ENCODE results near the gene NRXN3.

Gene NRXN3

GRCh38 chr14:79453276-79453675 lies 1283.1 kb downstream of the NRXN3 start:
- no peak for DNase-seq

- no peak for DNase-seq
Measured at GRCh38 chr14:79464468-79464867, 1294.3 kb downstream of the NRXN3 start.

- no peak for DNase-seq
Measured at GRCh38 chr14:79465651-79466050, 1295.5 kb downstream of the NRXN3 start.

GRCh38 chr14:79466938-79467527 lies 1296.9 kb downstream of the NRXN3 start:
- DNase-seq: no peak

GRCh38 chr14:79467835-79468234 lies 1297.7 kb downstream of the NRXN3 start:
- DNase-seq: no peak

- no peak for DNase-seq
Measured at GRCh38 chr14:79468486-79468885, 1298.3 kb downstream of the NRXN3 start.

- DNase-seq: no peak
Measured at GRCh38 chr14:79473651-79474050, 1303.5 kb downstream of the NRXN3 start.

- DNase-seq: no peak
Measured at GRCh38 chr14:79475887-79476532, 1305.8 kb downstream of the NRXN3 start.

GRCh38 chr14:79476552-79476951 lies 1306.4 kb downstream of the NRXN3 start:
- DNase-seq: no peak

GRCh38 chr14:79480212-79480611 lies 1310.0 kb downstream of the NRXN3 start:
- no peak for DNase-seq

- no peak for DNase-seq
Measured at GRCh38 chr14:79482825-79483224, 1312.7 kb downstream of the NRXN3 start.

- DNase-seq: no peak
Measured at GRCh38 chr14:79483477-79484388, 1313.6 kb downstream of the NRXN3 start.

- DNase-seq: no peak
Measured at GRCh38 chr14:79487632-79488031, 1317.5 kb downstream of the NRXN3 start.

- no peak for DNase-seq
Measured at GRCh38 chr14:79491161-79491560, 1321.0 kb downstream of the NRXN3 start.

- no peak for DNase-seq
Measured at GRCh38 chr14:79493081-79493645, 1323.0 kb downstream of the NRXN3 start.

- no peak for DNase-seq
Measured at GRCh38 chr14:79496701-79497100, 1326.5 kb downstream of the NRXN3 start.

- DNase-seq: no peak
Measured at GRCh38 chr14:79500489-79500888, 1330.3 kb downstream of the NRXN3 start.

- DNase-seq: no peak
Measured at GRCh38 chr14:79502136-79502750, 1332.1 kb downstream of the NRXN3 start.

GRCh38 chr14:79502751-79503148 lies 1332.6 kb downstream of the NRXN3 start:
- no peak for DNase-seq

GRCh38 chr14:79510659-79511058 lies 1340.5 kb downstream of the NRXN3 start:
- DNase-seq: no peak

- DNase-seq: no peak
Measured at GRCh38 chr14:79511146-79511545, 1341.0 kb downstream of the NRXN3 start.

- no peak for DNase-seq
Measured at GRCh38 chr14:79513446-79513845, 1343.3 kb downstream of the NRXN3 start.

GRCh38 chr14:79514700-79515099 lies 1344.5 kb downstream of the NRXN3 start:
- no peak for DNase-seq
